ENCODE results near the gene LYPD4.

LYPD4 gene

GRCh38 chr19:41850381-41850780 lies 5.9 kb upstream of the LYPD4 start:
- DNase-seq (ENCODE audit: low spot score) = no peak

GRCh38 chr19:41849067-41849466 lies 4.6 kb upstream of the LYPD4 start:
- no peak for DNase-seq (ENCODE audit: low spot score)

- DNase-seq (ENCODE audit: low spot score) = no peak
Measured at GRCh38 chr19:41848666-41849065, 4.2 kb upstream of the LYPD4 start.

DNA sequence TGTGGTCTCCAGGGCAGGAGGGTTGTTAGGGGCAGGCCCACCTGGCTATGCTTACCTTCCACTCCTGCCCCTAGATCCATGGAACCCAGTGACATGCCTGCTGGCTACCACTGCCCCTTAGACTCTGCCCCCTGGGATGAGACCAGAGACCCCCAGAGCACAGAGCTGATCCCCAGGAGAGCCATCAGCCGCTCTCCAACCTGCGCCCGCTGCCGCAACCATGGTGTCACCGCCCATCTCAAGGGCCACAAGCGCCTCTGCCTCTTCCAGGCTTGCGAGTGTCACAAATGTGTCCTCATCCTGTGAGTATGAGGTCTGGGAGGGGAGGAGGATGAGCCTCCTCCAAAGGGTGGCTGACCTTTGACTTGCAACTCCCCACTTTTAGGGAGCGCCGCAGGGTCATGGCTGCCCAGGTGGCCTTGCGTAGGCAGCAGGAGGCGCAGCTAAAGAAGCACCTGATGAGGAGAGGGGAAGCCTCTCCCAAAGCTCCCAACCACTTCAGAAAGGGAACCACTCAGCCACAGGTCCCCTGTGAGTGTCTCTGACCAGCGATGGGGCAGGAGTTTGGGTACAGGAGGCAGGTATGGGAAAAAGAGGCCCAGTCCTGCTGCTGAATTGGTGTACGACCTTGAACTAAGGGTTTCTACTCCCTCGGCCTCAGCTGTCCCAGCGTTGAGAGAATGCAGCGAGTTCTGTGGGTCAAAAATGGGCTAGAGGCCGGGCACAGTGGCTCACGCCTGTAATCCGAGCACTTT lies 3.0 kb upstream of the LYPD4 start:
- DNase-seq (ENCODE audit: low spot score) = no peak

GRCh38 chr19:41845051-41845590 lies 638 bp upstream of the LYPD4 start:
- no peak for DNase-seq (ENCODE audit: low spot score)

DNA sequence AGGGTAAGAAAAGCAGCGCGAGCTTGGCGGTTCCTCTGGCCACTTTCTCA lies 343 bp upstream of the LYPD4 start, which contains the start of gene DMRTC2:
DMRTC2 (plus strand) TSS at position 42 of the 50 bp plus-strand sequence. CDS start 2,387 bp downstream, outside the sequence.
- no peak for DNase-seq (ENCODE audit: low spot score)

- no peak for DNase-seq (ENCODE audit: low spot score)
Measured at GRCh38 chr19:41843371-41843770, 1.1 kb downstream of the LYPD4 start.

- no peak for DNase-seq (ENCODE audit: low spot score)
Measured at GRCh38 chr19:41839211-41839610, 5.3 kb downstream of the LYPD4 start.

DNA sequence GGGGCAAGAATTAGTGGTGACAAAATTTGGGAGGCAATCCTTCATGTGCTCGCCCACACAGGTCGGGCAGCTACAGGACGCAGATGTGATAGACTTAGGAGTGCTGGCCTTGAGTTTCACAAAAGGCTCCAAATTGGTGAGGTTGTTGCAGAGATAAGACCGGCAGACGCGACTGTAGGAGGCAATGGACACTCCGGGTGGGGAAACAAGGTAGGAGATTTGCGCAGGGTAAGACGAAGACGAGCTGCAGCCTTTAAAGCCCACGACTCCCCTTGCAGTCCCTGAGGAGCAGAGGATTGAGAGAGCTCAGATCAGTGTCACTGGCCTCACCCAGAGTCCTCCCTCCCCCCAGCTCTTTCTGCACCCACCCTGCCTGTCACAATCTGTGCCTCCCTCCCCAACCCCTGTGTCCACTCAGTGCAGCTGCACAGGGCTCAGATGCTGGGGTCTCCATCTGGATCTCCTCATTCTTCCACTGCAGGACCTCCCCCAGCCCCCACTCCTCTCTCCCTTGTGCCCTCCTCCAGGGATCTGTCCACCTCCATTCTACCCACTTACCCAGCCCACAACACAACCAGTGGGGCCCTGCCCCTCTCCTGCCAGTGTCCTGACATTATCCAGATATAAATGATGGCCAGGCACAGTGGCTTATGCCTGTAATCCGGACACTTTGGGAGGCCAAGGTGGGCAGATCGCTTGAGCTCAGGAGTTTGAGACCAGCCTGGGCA lies 6.3 kb downstream of the LYPD4 start:
- DNase-seq (ENCODE audit: low spot score) = no peak

- DNase-seq (ENCODE audit: low spot score) = peak; percentile 26
Measured at GRCh38 chr19:41821003-41821735, 23.3 kb downstream of the LYPD4 start.

- DNase-seq (ENCODE audit: low spot score) = no peak
Measured at GRCh38 chr19:41816761-41817160, 27.7 kb downstream of the LYPD4 start.

DNA sequence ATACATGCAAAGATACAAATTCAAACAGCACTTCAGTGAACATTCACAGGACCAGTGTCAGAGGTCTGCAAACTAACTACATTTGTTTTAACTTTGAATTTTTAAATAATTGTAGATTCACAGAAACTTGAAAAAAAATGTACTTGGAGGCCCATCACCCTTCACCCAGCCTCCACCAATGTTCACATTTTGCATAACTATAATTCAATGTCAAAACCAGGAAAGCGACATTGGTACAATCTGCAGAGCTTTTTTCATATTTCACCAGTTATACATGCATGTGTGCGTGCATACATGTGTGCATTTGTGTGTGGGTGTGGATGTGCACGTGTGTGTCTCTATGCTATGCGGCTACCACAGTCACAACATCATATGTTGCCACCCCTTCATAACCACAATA lies 29.2 kb downstream of the LYPD4 start:
- DNase-seq (ENCODE audit: low spot score) = no peak

DNA sequence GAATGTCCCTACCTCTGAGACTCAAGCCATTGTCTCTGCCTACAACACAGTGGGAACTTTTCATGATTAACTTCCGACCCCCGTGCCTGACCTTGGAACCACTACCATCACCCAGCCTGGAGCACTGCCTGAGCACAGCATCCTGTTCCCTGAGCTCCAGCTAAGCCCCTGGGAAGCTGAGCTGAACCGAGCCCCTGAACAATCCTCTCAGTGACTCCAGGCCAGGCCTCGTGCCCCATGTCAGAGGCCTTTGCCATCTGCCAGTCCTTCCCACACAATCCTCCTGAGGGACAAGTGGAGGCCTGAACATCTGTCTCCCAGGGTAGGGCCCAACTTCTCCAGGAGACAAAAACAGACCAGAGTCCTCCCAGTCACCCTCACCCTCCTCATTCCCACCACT lies 30.6 kb downstream of the LYPD4 start:
- no peak for DNase-seq (ENCODE audit: low spot score)

DNA sequence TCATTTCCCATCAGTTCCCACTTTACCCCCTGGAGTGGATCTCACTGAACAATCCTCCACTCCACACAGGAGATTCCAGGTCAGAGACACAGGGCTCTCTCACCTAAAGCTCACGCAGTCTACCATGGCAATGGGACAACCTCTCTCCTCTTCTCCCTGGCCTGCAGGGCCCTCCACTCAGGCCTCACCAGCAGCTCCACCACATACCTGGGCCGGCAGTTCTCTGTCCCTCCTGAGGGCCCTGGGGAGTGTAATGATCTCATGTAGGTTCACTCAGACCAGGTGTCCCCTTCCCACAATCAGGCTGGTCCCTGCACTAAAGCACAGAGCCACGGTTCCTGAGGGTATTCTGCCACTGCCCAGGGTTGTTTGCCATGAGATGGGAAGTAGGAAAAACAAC lies 32.5 kb downstream of the LYPD4 start:
- DNase-seq (ENCODE audit: low spot score) = no peak

- no peak for DNase-seq (ENCODE audit: low spot score)
Measured at GRCh38 chr19:41811036-41811435, 33.4 kb downstream of the LYPD4 start.

DNA sequence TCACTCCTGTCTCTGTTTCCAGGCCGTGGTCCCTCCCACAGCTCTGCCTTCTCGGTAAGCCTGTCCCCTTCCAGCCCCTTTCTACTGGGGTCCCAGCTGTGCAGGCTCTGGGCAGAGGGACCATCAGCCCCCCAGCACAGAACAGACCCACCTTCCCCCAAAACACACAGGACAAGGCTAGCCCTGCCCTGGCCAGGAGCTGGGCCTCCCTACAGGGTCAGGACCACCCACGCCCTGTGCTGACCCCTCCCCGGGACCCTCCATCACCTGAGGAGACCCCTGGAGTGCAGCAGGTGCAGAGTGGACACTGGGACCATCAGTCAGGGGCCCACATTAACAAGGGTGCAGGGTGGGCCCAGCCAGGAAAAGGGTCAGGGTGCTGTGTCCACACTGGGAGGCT lies 34.2 kb downstream of the LYPD4 start:
- DNase-seq (ENCODE audit: low spot score) = no peak

GRCh38 chr19:41808663-41809566 lies 35.6 kb downstream of the LYPD4 start:
- DNase-seq (ENCODE audit: low spot score) = no peak

DNA sequence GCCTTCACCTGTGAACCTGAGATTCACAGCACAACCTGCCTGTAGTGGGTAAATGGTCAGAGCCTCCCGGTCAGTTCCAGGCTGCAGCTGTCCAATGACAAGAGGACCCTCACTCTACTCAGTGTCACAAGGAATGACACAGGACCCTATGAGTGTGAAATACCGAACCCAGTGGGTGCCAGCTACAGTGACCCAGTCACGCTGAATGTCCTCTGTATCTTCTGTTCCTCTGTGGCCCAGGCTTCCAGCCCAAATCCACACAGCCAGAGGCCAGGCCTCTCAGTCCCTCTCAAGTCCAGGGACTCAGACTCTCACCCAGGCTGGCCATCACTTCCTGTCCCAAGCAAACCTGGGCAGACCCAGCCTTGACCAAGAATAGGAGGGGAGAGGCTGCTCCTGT lies 37.3 kb downstream of the LYPD4 start:
- no peak for DNase-seq (ENCODE audit: low spot score)

DNA sequence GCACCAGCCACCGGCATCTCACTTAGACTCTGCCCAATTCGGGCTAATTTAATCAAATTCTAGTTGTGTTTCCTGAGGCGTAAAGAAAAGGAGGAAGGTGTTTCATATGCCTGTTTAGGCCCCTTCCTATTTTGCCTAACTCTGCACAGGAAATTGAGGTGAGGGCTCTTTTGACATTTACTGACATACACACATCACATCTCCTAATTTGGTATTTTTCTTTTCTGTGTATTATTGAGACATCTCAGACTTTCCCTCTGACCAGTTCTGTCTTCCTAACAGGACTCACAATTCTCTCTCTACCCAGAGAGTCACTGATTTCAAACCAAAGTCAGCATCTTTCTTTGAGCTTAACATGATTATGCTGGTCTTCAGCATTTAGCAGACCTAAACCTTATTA lies 40.1 kb downstream of the LYPD4 start:
- no peak for DNase-seq (ENCODE audit: low spot score)

- no peak for DNase-seq (ENCODE audit: low spot score)
Measured at GRCh38 chr19:41802770-41803169, 41.7 kb downstream of the LYPD4 start.

- no peak for DNase-seq (ENCODE audit: low spot score)
Measured at GRCh38 chr19:41801792-41802211, 42.7 kb downstream of the LYPD4 start.

GRCh38 chr19:41801031-41801430 lies 43.5 kb downstream of the LYPD4 start:
- no peak for DNase-seq (ENCODE audit: low spot score)

Data from hematopoietic multipotent progenitor cell treated with erythropoietin and hydrocortisone succinate and interleukin-3 and kit ligand, for 15 days (in vitro differentiated cells).